ENCODE data around the gene PDZD4.

- TF ChIP-seq, protein P1, sequence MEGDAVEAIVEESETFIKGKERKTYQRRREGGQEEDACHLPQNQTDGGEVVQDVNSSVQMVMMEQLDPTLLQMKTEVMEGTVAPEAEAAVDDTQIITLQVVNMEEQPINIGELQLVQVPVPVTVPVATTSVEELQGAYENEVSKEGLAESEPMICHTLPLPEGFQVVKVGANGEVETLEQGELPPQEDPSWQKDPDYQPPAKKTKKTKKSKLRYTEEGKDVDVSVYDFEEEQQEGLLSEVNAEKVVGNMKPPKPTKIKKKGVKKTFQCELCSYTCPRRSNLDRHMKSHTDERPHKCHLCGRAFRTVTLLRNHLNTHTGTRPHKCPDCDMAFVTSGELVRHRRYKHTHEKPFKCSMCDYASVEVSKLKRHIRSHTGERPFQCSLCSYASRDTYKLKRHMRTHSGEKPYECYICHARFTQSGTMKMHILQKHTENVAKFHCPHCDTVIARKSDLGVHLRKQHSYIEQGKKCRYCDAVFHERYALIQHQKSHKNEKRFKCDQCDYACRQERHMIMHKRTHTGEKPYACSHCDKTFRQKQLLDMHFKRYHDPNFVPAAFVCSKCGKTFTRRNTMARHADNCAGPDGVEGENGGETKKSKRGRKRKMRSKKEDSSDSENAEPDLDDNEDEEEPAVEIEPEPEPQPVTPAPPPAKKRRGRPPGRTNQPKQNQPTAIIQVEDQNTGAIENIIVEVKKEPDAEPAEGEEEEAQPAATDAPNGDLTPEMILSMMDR (IDR thresholded peaks at IDR 0.05; ENCODE audit: low read depth, low read length), result no peak
- TF ChIP-seq EZH2phosphoT487 (IDR thresholded peaks at IDR 0.05; ENCODE audit: low read depth), result no peak
Observed at GRCh38 chrX:153864561-153865320, 34.4 kb upstream of the PDZD4 start.
